H1 (cell line): ENCODE measurements around the gene USP36. TPM values are rescaled to one million over a fixed set of nuclear protein-coding genes. Genes with fewer than 3 reads are reported as not detected.

Experiments used
- CEBPB ChIP-seq: IDR thresholded peaks from 2 replicates; pipeline ENCODE4 v1.6.1; 2012; ENCODE audit warnings: low read depth, low read length
- CHD7 ChIP-seq: fragments of 300-600 bp; sonication (generic); IDR thresholded peaks from 2 replicates; pipeline ENCODE4 v1.7.1; 2012; ENCODE audit warnings: low read length, moderate library complexity, mild to moderate bottlenecking, inconsistent platforms; ENCODE audit not compliant: insufficient replicate concordance
- TCF12 ChIP-seq: IDR thresholded peaks from 2 replicates; pipeline ENCODE4 v1.6.1; 2011; ENCODE audit warnings: low read depth, mild to moderate bottlenecking, low read length
- ZNF274 ChIP-seq: IDR thresholded peaks from 2 replicates; pipeline ENCODE4 v1.7.0; 2012; ENCODE audit warnings: low read length, borderline replicate concordance; ENCODE audit errors: extremely low read depth
- polyA plus RNA-seq, 7 experiments: library from polyadenylated mRNA; depleted of rRNA in 3 of 7; stranded (reverse) in 5 of 7; unstranded in 2 of 7; fragments of >200 nt in 5 of 7; fragments of 200-250 nt in 2 of 7; gene quantifications; 1 replicate in 5 of 7; 2 replicates in 1 of 7; 4 replicates in 1 of 7; pipeline versions ENCODE4 v1.2.1 to v1.2.3, GENCODE V29; 2011 to 2013; ENCODE audit warnings: missing spikeins in 2 of 7, mixed read lengths in 2 of 7
- total RNA-seq: library from RNA; stranded (reverse); fragmentation: NEBNext Ultra II Directional; extraction: Animal tissue kit (Norgen Biotek cat#: 25700); gene quantifications from 2 replicates; pipeline ENCODE4 v1.2.1, GENCODE V29; 2021
- TF ChIP-seq, protein P1 (sequence below), 3 experiments: IDR thresholded peaks; 1 replicate in 2 of 3; 2 replicates in 1 of 3; pipeline versions ENCODE4 v1.5.1 to v1.6.1; 2011; ENCODE audit warnings: low read length in 3 of 3, mild to moderate bottlenecking in 3 of 3, inconsistent platforms in 2 of 3, low read depth in 1 of 3, moderate library complexity in 1 of 3; ENCODE audit not compliant: insufficient read depth in 1 of 3; ENCODE audit errors: control extremely low read depth in 1 of 3

The USP36 gene
- total and polyA plus RNA-seq, 2 of the 8 experiments (the other 6 are each of a cell fraction or from before 2014, with no cell fraction given) = 40.7 to 67.7 TPM

- no peak for TF ChIP-seq CHD7
- no peak for TF ChIP-seq TCF12
- TF ChIP-seq, protein P1, sequence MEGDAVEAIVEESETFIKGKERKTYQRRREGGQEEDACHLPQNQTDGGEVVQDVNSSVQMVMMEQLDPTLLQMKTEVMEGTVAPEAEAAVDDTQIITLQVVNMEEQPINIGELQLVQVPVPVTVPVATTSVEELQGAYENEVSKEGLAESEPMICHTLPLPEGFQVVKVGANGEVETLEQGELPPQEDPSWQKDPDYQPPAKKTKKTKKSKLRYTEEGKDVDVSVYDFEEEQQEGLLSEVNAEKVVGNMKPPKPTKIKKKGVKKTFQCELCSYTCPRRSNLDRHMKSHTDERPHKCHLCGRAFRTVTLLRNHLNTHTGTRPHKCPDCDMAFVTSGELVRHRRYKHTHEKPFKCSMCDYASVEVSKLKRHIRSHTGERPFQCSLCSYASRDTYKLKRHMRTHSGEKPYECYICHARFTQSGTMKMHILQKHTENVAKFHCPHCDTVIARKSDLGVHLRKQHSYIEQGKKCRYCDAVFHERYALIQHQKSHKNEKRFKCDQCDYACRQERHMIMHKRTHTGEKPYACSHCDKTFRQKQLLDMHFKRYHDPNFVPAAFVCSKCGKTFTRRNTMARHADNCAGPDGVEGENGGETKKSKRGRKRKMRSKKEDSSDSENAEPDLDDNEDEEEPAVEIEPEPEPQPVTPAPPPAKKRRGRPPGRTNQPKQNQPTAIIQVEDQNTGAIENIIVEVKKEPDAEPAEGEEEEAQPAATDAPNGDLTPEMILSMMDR (IDR thresholded peaks at IDR 0.05; ENCODE audit: control extremely low read depth in 1 of 3, insufficient read depth in 1 of 3, low read depth in 1 of 3, low read length in 3 of 3) = no peak
- no peak for TF ChIP-seq CEBPB
- TF ChIP-seq ZNF274 = no peak
Measured at GRCh38 chr17:78747488-78747887, 93.1 kb downstream of the USP36 start (continued).
